Measurements from ENCODE around the gene MS4A6A.
"Not testable (repeated sequence)": the region's sequence is repeated elsewhere in the genome, so short reads cannot be mapped to it uniquely, and the experiment has no call there.

Gene MS4A6A

GRCh38 chr11:60175860-60176275 lies 7.0 kb downstream of the MS4A6A start:
- DNase-seq: no peak

- no peak for DNase-seq
Measured at GRCh38 chr11:60172011-60172410, 10.9 kb downstream of the MS4A6A start.

- DNase-seq: no peak
Measured at GRCh38 chr11:60170566-60170965, 12.3 kb downstream of the MS4A6A start.

- DNase-seq: no peak
Measured at GRCh38 chr11:60169264-60169915, 13.5 kb downstream of the MS4A6A start.

GRCh38 chr11:60168306-60168705 lies 14.6 kb downstream of the MS4A6A start:
- no peak for DNase-seq

- DNase-seq: no peak
Measured at GRCh38 chr11:60165951-60166350, 16.9 kb downstream of the MS4A6A start.

- no peak for DNase-seq
Measured at GRCh38 chr11:60165538-60165937, 17.3 kb downstream of the MS4A6A start.

GRCh38 chr11:60164550-60165075 lies 18.3 kb downstream of the MS4A6A start:
- no peak for DNase-seq

- no peak for DNase-seq
Measured at GRCh38 chr11:60161766-60162165, 21.1 kb downstream of the MS4A6A start.

- no peak for DNase-seq
Measured at GRCh38 chr11:60161107-60161506, 21.8 kb downstream of the MS4A6A start.

- DNase-seq: no peak
Measured at GRCh38 chr11:60159868-60160267, 23.0 kb downstream of the MS4A6A start.

- DNase-seq: no peak
Measured at GRCh38 chr11:60159284-60159683, 23.6 kb downstream of the MS4A6A start.

- no peak for DNase-seq
Measured at GRCh38 chr11:60158636-60159035, 24.2 kb downstream of the MS4A6A start.

- no peak for DNase-seq
Measured at GRCh38 chr11:60155931-60156330, 27.0 kb downstream of the MS4A6A start.

- not testable (repeated sequence) for DNase-seq
Measured at GRCh38 chr11:60152727-60153126, 30.2 kb downstream of the MS4A6A start.

GRCh38 chr11:60150279-60150678 lies 32.6 kb downstream of the MS4A6A start:
- DNase-seq: no peak

- DNase-seq: no peak
Measured at GRCh38 chr11:60145677-60146076, 37.2 kb downstream of the MS4A6A start.

- no peak for DNase-seq
Measured at GRCh38 chr11:60143768-60144167, 39.1 kb downstream of the MS4A6A start.

- DNase-seq: no peak
Measured at GRCh38 chr11:60133917-60134316, 49.0 kb downstream of the MS4A6A start.

- no peak for DNase-seq
Measured at GRCh38 chr11:60131912-60132311, 51.0 kb downstream of the MS4A6A start.

GRCh38 chr11:60130496-60130895 lies 52.4 kb downstream of the MS4A6A start:
- no peak for DNase-seq

GRCh38 chr11:60129853-60130252 lies 53.0 kb downstream of the MS4A6A start:
- no peak for DNase-seq

- DNase-seq: not testable (repeated sequence)
Measured at GRCh38 chr11:60128866-60129265, 54.0 kb downstream of the MS4A6A start.

GRCh38 chr11:60128376-60128775 lies 54.5 kb downstream of the MS4A6A start:
- DNase-seq: no peak

- no peak for DNase-seq
Measured at GRCh38 chr11:60127311-60127811, 55.5 kb downstream of the MS4A6A start.
